ENCODE data around the gene MT1M.

MT1M gene

GRCh38 chr16:56630134-56630533 lies 2.3 kb upstream of the MT1M start:
- no peaks in the 10 kb centered on the region for H3K36me3 Mint-ChIP-seq (ENCODE audit: low read depth)
- no peak for DNase-seq
- no peak overlapping the region for H3K27ac Mint-ChIP-seq
- no peak overlapping the region for H3K4me3 Mint-ChIP-seq
- peaks cover 22% of the 10 kb centered on the region for H3K4me1 Mint-ChIP-seq (ENCODE audit: low read depth)
- no peaks in the 10 kb centered on the region for H3K9me3 Mint-ChIP-seq
- H3K27me3 Mint-ChIP-seq: peaks cover 72% of the 10 kb centered on the region

- Mint-ChIP-seq H3K27ac (no peak overlapping the region), H3K4me1 (ENCODE audit: low read depth) (peaks cover 20% of the 10 kb centered on the region), H3K4me3 (no peak overlapping the region), H3K9me3 (no peaks in the 10 kb centered on the region), H3K36me3 (ENCODE audit: low read depth) (no peaks in the 10 kb centered on the region), H3K27me3 (peaks cover 73% of the 10 kb centered on the region)
- DNase-seq: no peak
Measured at GRCh38 chr16:56631197-56631596, 1.3 kb upstream of the MT1M start.

GRCh38 chr16:56631832-56632155 lies 665 bp upstream of the MT1M start:
- H3K36me3 Mint-ChIP-seq (ENCODE audit: low read depth): no peaks in the 10 kb centered on the region
- peak overlapping the region; percentile 34 for H3K4me3 Mint-ChIP-seq
- H3K27me3 Mint-ChIP-seq: peaks cover 74% of the 10 kb centered on the region
- no peak for DNase-seq
- H3K9me3 Mint-ChIP-seq: no peaks in the 10 kb centered on the region
- H3K27ac Mint-ChIP-seq: no peak overlapping the region
- peaks cover 19% of the 10 kb centered on the region for H3K4me1 Mint-ChIP-seq (ENCODE audit: low read depth)

GRCh38 chr16:56632848-56633365 lies 448 bp downstream of the MT1M start:
- H3K36me3 Mint-ChIP-seq (ENCODE audit: low read depth): no peaks in the 10 kb centered on the region
- no peak for DNase-seq
- no peak overlapping the region for H3K27ac Mint-ChIP-seq
- peaks cover 79% of the 10 kb centered on the region for H3K27me3 Mint-ChIP-seq
- H3K4me3 Mint-ChIP-seq: peak overlapping the region; percentile 15
- H3K9me3 Mint-ChIP-seq: no peaks in the 10 kb centered on the region
- peaks cover 22% of the 10 kb centered on the region for H3K4me1 Mint-ChIP-seq (ENCODE audit: low read depth)

- Mint-ChIP-seq H3K27me3 (peaks cover 85% of the 10 kb centered on the region), H3K27ac (no peak overlapping the region), H3K4me3 (no peak overlapping the region), H3K36me3 (ENCODE audit: low read depth) (no peaks in the 10 kb centered on the region), H3K9me3 (no peaks in the 10 kb centered on the region), H3K4me1 (ENCODE audit: low read depth) (peaks cover 27% of the 10 kb centered on the region)
- DNase-seq: no peak
Measured at GRCh38 chr16:56633535-56633934, 1.1 kb downstream of the MT1M start.

GRCh38 chr16:56634715-56635440 lies 2.4 kb downstream of the MT1M start:
- Mint-ChIP-seq H3K4me1 (ENCODE audit: low read depth) (peaks cover 29% of the 10 kb centered on the region), H3K27ac (no peak overlapping the region)

GRCh38 chr16:56635441-56635967 lies 3.0 kb downstream of the MT1M start:
- peak overlapping the region; percentile 51 for H3K4me3 Mint-ChIP-seq
- H3K27ac Mint-ChIP-seq: no peak overlapping the region

More at GRCh38 chr16:56634715-56635440, 2.4 kb downstream of the MT1M start:
- no peaks in the 10 kb centered on the region for H3K36me3 Mint-ChIP-seq (ENCODE audit: low read depth)
- H3K27me3 Mint-ChIP-seq: peaks cover 97% of the 10 kb centered on the region
- DNase-seq: no peak
- peak overlapping the region; percentile 51 for H3K4me3 Mint-ChIP-seq
- H3K9me3 Mint-ChIP-seq: no peaks in the 10 kb centered on the region

GRCh38 chr16:56636616-56637413 lies 4.4 kb downstream of the MT1M start:
- Mint-ChIP-seq H3K9me3 (no peaks in the 10 kb centered on the region), H3K27ac (no peak overlapping the region), H3K27me3 (peaks cover 92% of the 10 kb centered on the region), H3K4me3 (no peak overlapping the region), H3K36me3 (ENCODE audit: low read depth) (no peaks in the 10 kb centered on the region), H3K4me1 (ENCODE audit: low read depth) (peaks cover 27% of the 10 kb centered on the region)
- DNase-seq: no peak

More at GRCh38 chr16:56635441-56635967, 3.0 kb downstream of the MT1M start:
- DNase-seq: no peak
- H3K36me3 Mint-ChIP-seq (ENCODE audit: low read depth): no peaks in the 10 kb centered on the region
- H3K4me1 Mint-ChIP-seq (ENCODE audit: low read depth): peaks cover 29% of the 10 kb centered on the region
- H3K9me3 Mint-ChIP-seq: no peaks in the 10 kb centered on the region
- peaks cover 97% of the 10 kb centered on the region for H3K27me3 Mint-ChIP-seq

GRCh38 chr16:56637814-56638750 lies 5.6 kb downstream of the MT1M start, which contains the start of gene MT1A:
Gene MT1A (plus strand): TSS chr16:56638666. CDS start chr16:56638739, 73 bp downstream.
- Mint-ChIP-seq H3K27me3 (peaks cover 80% of the 10 kb centered on the region), H3K27ac (no peak within 1 kb of the TSS), H3K36me3 (ENCODE audit: low read depth) (no peaks in the 10 kb centered on the region), H3K9me3 (no peaks in the 10 kb centered on the region), H3K4me3 (peak within 1 kb of the TSS; percentile 57), H3K4me1 (ENCODE audit: low read depth) (peaks cover 31% of the 10 kb centered on the region)
- no peak for DNase-seq

- Mint-ChIP-seq H3K36me3 (ENCODE audit: low read depth) (no peaks in the 10 kb centered on the region), H3K27me3 (peaks cover 71% of the 10 kb centered on the region), H3K27ac (no peak overlapping the region), H3K9me3 (no peaks in the 10 kb centered on the region), H3K4me3 (no peak overlapping the region), H3K4me1 (ENCODE audit: low read depth) (peaks cover 40% of the 10 kb centered on the region)
- no peak for DNase-seq
Measured at GRCh38 chr16:56639045-56639444, 6.6 kb downstream of the MT1M start.

- Mint-ChIP-seq H3K9me3 (no peaks in the 10 kb centered on the region), H3K36me3 (ENCODE audit: low read depth) (no peaks in the 10 kb centered on the region), H3K27me3 (peaks cover 61% of the 10 kb centered on the region), H3K4me1 (ENCODE audit: low read depth) (peaks cover 39% of the 10 kb centered on the region), H3K27ac (no peak overlapping the region), H3K4me3 (no peak overlapping the region)
- no peak for DNase-seq
Measured at GRCh38 chr16:56640076-56640475, 7.6 kb downstream of the MT1M start.

- Mint-ChIP-seq H3K9me3 (no peaks in the 10 kb centered on the region), H3K27ac (no peak overlapping the region), H3K4me1 (ENCODE audit: low read depth) (peaks cover 32% of the 10 kb centered on the region), H3K4me3 (no peak overlapping the region), H3K36me3 (ENCODE audit: low read depth) (no peaks in the 10 kb centered on the region), H3K27me3 (peaks cover 51% of the 10 kb centered on the region)
- no peak for DNase-seq
Measured at GRCh38 chr16:56641166-56641565, 8.7 kb downstream of the MT1M start.

GRCh38 chr16:56643080-56643778 lies 10.8 kb downstream of the MT1M start:
- Mint-ChIP-seq H3K27me3 (peaks cover 36% of the 10 kb centered on the region), H3K4me1 (ENCODE audit: low read depth) (peaks cover 25% of the 10 kb centered on the region), H3K27ac (peak overlapping the region; percentile 51), H3K9me3 (no peaks in the 10 kb centered on the region), H3K4me3 (peak overlapping the region; percentile 63), H3K36me3 (ENCODE audit: low read depth) (no peaks in the 10 kb centered on the region)
- DNase-seq: peak; percentile 85

All from activated T-cell treated with anti-CD3 and anti-CD28 coated beads, Interleukin-2, amount 50 U/mL, for 24 hours (primary cell).